NCI-H1694 treated with DMSO at 0.1 percent for 48 hours (cell line): ENCODE data around the gene FBXL16.

Experiments used
- DNase-seq: peaks from one replicate; lab custom pipeline; 2025; lab: John Stamatoyannopoulos, UW

FBXL16 gene

DNA sequence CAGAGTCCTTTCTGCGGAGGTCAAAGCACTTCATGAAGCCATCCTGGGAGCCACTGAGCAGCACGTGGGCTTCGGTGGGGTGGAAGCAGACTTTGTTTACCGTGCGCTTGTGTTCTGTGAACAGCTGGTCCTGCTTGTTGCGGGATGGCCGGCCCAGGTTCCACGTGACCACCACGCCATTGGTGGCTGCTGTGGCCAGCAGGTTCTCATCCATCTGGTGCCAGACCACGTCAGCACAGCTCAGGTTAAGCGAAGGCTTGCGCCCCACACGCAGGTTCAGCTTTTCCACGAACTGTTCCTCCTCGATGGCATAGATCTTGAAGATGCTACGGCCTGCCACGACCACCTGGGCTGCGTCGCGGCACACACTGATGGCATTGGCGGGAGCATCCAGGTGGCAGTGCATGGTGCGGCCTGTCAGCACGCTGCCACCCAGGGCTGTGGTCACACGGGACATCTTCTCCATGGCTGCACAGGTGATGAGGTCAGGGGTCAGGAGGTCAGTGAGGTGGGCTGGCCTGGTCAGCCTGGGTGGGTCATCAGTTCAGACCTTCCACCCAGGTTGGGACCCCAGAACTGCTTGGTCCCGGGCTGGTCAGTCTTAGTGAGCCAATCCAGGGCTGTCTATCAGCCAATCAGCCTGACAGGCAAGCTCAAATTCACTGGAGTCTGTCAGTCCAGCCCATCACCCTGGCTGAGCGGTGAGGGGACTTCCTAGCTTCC lies 16.3 kb downstream of the FBXL16 start:
- no peak for DNase-seq

DNA sequence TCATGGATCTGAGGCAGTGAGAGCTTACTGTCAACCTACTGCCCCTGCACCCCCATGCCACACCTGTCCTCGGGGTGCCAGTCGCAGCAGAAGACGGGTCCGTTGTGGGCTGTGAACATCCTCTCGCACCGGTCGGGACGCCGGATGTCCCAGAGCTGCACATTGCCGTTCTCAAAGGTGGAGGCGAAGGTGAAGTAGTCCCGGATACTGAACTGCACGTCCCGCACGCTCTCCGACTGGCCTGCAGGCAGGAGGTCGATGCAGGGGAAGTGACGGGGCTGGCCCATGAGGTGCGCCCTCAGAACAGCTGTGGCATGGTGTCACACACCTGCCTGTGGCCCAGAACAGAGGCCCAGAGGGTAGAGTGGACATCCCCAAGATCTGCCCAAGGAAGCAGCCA lies 18.1 kb downstream of the FBXL16 start:
- DNase-seq, result no peak

DNA sequence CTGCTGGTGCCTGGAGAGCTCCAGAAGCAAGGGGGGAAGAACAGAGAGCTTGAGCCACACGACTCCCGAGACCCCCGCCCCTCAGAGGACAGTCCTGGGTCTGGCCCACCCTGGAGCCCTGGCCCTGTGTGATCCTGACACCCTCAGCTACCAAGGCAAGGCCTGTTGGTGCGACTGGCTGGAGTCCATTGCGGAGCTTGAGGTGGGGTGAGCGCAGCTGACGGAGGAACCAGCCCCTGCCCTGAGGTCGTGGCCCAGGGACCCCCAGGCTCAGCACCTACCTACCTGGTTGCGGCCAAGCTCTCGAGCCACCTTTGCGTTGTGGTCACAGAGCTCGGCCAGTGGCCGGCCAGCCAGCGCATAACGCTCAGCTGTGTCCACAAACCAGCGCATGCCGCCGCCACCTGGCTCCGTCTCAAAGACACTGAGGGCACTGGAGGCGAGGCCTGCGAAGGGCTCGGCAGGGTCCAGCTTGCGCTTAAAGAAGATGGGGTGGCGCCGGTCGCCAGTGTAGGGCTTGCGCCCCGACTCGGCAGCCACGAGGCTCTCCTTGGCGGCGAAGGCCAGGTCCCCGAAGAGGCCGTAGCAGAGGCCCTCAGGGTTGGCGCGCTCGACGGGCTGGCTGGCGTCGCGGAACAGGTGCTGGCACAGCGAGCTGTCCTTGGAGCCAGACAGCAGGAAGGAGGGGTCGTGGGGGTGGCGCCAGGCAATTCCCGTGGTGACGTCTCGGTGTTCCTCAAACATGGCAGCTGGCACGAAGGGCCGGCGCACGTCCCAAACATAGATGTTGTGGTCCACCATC lies 18.9 kb downstream of the FBXL16 start:
- no peak for DNase-seq

DNA sequence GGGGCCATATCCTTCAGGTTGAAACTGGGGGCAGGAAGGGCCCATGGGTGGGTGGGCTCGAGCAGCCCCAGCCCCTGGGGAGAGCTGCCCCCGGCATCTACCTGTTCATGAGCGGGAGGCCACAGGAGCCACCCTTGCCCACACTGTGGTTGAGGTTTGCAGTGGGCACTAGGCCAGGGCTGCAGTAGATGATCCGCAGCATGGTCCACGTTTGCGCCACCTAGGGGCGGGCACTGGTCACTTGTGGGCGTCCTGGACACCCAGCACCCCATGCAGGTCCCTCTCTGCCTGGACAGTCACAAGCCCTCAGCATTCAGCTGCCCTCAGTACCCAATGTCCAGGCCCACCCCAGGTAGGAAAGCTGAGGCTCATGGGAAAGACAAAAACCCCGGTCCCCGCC lies 19.6 kb downstream of the FBXL16 start:
- no peak for DNase-seq

DNA sequence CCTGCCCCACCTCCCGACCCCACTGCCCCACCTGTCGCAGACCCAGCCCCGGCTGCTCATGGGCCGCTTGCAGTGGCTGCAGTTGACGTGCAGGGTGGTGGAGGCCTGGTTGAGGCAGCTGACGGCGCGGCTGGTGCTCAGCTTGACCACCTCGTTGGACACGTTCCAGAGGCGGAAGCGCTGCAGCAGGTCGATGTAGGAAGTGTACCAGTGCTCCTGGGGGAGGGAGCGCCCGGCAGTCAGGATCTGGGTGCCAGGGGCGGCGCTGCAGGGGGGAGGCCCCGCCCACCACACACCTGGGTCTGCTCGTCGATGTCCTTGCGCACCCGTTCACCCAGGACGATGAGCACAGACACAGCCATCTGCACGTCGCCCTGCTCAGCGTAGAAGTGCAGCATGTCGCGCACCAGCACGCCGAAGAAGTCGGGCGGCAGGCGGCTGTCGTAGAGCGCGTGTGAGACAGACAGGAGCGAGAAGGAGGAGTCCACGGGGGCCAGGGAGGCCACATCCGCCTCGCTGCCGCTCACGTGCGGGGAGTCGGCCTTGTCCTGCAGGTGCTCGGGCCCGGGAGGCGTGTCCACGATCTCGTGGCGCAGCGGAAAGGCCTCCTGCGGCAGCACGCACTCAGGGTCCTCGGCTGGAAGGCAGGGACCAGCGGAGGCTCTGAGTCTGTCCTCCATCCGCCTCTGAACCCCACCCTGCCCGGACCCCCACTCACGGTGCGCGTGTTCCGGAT lies 20.5 kb downstream of the FBXL16 start:
- DNase-seq, result no peak

DNA sequence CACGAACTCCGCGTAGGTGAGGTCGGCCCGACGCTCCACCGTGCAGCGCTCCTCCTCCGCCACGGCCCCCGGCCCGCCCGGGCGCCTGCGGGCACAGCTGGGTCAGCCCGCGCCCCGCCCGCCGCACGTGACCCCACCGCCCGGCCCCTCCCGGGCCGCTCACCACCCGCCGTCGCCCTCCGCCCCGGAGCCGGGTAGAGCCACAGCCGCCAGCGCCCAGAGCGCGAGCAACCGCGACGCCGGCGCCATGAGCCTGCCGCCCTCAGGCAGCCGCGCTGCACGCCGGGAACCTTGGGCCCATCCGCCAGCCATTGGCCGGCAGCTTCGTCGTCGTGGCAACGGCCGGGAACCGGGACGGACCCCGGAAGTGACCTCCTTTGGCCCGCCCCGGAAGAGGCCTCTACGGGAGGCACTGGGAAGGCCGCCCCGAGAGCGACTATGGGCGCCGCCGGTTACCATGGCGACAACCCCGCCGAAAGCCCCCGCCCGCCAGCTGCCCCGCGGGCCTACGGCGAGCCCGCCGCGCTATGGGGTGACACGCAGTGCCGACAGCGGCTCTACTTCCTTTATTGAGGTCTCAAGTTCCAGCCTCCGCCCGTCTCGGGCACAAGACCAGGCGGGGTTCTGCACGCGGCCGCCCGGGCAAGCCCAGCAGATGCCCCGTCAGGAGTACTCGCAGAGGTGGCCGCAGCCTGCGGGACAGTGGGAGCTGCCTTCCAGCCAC lies 21.4 kb downstream of the FBXL16 start, which contains the start of gene JMJD8:
JMJD8 (minus strand) TSS at position 264 of the 724 bp plus-strand sequence; CDS start at position 249, 15 bp downstream.
- peak; percentile 75 for DNase-seq

DNA sequence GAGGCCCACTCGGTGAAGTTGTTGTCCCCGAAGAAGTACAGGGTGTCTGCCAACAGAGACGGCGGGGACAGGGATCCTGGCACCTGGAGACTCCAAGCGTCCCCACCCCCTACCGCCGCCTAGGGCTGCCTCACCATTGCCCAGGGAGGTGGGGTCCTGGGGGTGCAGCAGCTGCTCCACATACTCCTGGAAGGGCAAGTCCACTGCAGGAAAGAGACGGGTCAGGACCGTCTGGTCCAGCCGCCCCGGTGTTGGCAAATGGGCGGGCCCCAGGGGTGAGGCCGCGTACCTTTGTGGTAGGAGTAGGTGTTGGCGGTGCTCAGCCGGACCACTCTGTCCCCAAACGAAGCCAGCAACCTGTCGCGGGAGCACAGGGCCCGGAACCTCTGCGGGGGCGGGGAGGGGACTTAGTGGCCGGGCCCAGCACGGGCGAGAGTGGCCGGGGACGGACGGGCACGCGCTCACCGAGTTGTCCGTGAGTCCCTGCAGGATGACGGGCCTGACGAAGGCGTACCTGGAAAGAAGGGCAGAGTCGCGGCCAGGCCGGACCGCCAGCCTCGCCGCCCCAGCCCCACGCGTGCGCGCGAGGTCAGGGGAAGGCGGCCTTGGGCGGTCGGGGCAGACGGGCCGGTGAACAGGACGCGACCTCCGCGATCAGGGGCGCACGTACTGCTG lies 22.1 kb downstream of the FBXL16 start:
- DNase-seq, result no peak

DNA sequence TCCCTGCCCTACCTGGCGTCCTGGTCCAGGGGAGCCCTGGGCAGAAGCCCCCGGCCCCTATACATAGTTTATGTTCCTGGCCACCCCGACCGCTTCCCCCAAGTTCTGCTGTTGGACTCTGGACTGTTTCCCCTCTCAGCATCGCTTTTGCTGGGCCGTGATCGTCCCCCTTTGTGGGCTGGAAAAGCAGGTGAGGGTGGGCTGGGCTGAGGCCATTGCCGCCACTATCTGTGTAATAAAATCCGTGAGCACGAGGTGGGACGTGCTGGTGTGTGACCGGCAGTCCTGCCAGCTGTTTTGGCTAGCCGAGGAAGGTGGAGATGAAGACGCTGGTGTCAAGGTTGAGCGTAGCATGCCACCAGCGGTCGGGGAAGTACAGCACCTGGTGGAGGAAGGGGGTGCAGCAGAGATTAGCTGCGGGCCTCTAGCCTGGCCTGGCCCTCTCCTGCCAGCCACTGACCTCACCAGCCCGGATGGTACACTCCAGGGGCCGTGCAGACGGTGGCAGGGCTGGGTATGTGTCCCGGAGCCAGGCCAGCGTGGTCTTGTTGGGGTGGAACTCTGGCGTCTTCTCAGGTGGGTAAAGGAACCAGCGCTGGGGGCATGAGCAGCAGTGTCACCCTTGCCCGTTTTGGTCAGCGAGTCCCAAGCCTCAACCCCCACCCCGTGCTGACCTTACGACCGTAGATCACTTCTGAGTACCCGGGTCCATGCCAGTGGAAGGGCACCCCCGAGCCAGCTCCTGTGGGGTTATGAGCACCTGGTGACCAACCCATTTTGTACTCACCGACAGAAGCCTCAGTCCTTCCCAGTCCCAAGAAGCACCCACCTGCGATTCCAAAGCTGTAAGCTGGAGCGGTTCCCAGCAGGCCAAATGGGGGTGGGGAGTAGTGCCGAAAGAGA lies 22.9 kb downstream of the FBXL16 start:
- DNase-seq, result no peak

DNA sequence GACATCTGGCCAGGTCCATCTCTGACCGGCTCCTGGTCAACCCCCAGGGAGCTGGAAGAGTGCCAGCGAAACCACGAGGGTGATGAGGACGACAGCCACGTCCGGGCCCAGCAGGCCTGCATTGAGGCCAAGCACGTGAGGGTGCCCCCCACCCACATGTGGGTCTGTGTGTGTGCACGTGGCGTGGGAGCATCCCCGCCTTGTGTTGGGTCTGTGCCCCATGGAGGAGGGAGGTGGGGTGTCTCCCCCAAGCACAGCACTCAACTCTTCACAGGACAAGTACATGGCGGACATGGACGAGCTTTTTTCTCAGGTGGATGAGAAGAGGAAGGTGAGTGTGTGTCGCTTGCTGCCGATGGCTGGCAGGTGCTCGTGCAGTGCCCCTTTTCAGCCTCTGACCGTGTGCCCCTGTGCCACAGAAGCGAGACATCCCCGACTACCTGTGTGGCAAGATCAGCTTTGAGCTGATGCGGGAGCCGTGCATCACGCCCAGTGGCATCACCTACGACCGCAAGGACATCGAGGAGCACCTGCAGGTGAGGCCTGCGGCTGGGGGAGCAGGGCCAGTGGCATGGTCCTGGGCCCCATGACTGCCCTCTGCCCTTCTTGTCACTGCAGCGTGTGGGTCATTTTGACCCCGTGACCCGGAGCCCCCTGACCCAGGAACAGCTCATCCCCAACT lies 23.7 kb downstream of the FBXL16 start:
- no peak for DNase-seq

DNA sequence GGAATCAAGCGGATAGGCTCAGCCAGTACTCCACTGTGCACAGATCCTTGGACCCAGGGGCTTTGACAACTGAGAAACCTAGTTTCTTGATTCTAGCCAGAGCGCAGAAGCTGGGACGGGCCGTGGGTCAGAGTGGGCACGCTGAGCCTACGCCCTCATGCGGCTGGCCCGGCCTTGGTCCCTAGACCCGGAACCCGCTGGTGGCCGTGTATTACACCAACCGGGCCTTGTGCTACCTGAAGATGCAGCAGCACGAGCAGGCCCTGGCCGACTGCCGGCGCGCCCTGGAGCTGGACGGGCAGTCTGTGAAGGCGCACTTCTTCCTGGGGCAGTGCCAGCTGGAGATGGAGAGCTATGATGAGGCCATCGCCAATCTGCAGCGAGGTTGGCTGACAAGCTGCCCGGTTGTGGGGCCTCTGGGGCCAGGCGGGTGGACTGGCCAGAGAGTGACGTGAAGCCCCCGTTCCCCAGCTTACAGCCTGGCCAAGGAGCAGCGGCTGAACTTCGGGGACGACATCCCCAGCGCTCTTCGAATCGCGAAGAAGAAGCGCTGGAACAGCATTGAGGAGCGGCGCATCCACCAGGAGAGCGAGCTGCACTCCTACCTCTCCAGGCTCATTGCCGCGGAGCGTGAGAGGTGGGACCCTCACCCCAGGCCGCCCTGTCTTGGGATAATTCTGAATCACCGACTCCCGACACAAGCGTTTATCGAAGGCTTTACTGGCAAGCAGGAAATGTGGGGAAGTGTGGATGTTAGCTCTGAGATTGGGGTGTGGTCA lies 24.4 kb downstream of the FBXL16 start:
- DNase-seq, result no peak

DNA sequence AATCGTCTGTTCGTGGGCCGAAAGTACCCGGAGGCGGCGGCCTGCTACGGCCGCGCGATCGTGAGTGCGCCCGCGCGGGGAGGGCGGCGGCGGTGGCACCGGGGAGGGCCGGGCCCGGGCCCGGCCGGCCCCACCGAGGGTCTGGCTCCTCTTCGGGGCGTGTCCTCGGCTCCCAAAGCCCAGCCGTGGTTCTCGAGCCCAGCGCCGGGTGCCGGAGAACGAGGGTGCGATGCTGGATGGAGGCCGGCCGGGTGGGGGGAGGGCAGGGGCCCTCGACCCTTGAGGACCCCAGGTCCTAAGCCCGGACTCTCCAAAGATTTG lies 25.0 kb downstream of the FBXL16 start:
- DNase-seq, result no peak

DNA sequence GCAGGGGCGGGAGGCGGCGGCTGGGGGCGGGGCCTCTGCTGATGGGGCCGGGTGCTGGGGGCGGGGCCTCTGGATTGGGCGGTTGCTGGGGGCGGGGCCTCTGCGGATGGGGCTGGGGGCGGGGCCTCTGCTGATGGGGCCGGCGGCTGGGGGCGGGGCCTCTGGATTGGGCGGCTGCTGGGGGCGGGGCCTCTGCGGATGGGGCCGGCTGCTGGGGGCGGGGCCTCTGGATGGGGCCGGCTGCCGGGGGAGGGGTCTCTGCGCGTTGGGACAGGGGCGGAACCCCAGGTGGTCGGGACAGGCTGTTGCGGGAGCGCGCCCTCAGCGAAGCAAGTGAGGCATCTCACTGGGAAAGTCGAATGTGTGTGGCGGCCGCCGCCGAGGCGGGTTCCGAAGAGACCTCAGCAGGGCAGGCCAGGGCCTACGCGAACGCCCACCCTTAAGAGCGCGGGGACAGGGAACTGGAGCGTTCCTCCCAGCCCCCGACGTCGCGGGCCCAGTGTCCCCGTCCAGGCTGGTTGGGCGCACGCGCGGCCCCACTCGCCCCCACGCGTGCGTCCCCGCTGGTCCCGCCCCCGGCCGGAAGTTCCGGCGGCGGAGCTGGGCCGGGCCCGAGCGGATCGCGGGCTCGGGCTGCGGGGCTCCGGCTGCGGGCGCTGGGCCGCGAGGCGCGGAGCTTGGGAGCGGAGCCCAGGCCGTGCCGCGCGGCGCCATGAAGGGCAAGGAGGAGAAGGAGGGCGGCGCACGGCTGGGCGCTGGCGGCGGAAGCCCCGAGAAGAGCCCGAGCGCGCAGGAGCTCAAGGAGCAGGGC lies 25.6 kb downstream of the FBXL16 start, which contains the start of gene STUB1:
STUB1 (plus strand) TSS at position 597 of the 811 bp plus-strand sequence; CDS start at position 713, 116 bp downstream.
- peak; percentile 49 for DNase-seq

DNA sequence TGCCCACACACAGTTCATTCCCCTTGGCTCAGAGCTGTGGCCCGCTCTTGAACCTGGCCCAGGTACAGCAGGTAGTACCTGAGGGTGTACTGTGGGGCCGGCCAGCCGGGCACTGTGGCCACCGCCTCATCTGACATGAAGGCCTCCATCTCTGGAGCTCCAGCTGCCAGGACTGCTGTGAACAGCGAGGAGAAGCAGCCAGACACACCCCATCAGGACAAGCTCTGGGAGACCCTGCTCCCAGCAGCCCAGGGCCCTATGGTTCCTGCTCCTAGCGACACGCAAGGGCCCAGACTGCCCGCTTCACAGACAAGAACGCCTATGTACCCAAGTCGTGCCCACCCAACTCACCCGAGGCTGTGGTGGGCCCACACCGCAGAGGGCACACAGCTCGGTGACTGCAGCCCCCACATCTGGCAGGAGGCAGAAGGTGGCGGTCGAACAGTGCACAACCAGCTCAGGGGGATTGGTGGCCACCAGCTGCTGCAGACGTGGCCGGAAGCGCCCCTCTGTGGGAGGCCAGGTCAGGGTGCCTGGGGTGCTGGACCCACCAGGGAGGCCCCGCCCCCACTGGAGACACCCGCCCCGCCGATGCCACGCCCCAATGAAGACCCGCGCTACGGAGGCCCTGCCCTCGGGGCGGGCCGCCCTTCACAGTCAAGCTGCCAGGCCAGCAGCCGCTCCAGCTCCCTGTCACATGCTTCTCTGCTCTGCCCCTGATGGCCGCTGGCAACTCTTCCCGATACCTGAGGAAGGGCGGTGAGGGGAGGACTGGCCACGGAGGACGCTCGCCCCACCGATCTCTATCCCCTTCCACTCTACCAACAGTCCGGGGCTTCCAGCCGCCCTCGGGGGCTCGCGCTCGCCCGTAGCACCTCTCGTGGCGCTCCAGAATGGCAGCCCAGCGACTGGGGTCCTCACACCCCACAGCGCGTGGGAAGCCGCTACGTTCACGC lies 26.5 kb downstream of the FBXL16 start:
- DNase-seq, result peak; percentile 27

DNA sequence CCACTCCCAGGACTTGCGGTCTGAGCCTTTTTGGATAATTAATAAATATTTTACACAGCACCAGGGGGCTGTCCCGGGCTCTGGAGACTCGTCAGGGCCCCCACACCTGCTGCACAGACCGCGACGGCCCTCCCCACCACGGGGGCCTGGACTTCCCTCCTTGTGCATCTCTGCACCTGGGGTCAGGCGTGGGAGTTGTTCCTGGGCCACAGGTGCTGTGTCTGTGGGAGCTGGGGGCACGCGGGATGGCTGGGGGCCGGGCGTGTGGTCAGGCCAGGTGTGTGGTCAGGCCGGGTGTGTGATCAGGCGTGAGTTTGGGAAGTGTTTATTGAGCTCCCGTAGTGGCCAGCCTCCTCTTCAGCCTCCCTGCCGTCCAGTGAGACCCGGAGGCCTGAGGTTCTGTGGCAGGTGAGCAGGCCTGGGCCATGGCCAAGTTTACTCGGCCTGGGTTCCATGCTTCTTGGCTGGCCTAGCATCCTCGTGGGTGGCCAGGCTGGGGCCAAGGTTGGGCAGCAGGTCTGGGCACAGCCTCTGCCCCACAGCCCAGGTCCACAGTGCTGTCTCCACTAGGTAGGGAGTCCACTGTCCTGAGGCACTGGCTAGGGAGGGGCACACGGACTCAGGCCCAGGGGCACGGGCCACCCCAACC lies 27.3 kb downstream of the FBXL16 start:
- DNase-seq, result no peak

DNA sequence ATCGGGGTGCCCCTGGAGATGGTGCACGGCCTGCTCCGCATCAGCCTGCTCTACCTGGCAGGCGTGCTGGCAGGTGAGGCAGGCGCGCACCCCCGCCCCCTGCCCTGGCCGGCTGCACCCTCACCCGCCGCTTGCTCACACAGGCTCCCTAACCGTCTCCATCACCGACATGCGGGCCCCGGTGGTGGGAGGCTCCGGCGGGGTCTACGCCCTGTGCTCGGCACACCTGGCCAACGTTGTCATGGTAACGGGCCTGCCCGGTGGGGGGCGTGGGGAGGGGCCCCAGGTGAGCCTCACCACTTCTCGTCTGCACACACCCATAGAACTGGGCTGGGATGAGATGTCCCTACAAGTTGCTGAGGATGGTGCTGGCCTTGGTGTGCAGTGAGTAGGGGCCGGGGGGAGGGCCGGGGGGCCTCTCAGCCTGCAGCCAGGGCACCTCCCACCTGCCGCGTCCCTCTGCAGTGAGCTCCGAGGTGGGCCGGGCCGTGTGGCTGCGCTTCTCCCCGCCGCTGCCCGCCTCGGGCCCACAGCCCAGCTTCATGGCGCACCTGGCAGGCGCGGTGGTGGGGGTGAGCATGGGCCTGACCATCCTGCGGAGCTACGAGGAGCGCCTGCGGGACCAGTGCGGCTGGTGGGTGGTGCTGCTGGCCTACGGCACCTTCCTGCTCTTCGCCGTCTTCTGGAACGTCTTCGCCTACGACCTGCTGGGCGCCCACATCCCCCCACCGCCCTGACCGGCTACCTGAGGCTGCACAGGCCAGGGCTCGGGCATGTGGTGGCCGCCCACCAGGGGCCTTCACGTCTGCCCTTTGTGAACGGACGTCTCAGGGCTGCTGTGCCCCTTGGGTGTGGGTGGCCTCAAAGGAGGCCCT lies 28.0 kb downstream of the FBXL16 start:
- DNase-seq, result no peak
